SU-DHL-6 (cell line): Measurements from ENCODE around the gene IQSEC3.

Experiments
- H2AFZ ChIP-seq: fragments of 200-600 bp; sonication (generic); 2 replicates; pipeline ENCODE4 v1.6.1; 2014; ENCODE audit warnings: low read depth, mild to moderate bottlenecking, moderate library complexity, mixed read lengths, antibody characterized with exemption, low read length; ENCODE audit not compliant: severe bottlenecking
- H3F3A ChIP-seq: fragments of 200-600 bp; shearing (Covaris generic); 2 replicates; pipeline ENCODE4 v1.6.0; 2016; ENCODE audit warnings: antibody characterized with exemption, mild to moderate bottlenecking; ENCODE audit not compliant: insufficient read depth
- H3K27ac ChIP-seq: fragments of 200-600 bp; sonication (generic); 2 replicates; pipeline ENCODE4 v1.5.1; 2016; ENCODE audit warnings: low read depth, mild to moderate bottlenecking, low read length, moderate library complexity, mixed read lengths
- H3K27me3 ChIP-seq: fragments of 200-600 bp; sonication (generic), shearing (Covaris generic); 2 replicates; pipeline ENCODE4 v1.6.0; 2014; ENCODE audit warnings: mild to moderate bottlenecking, low read length
- H3K36me3 ChIP-seq: fragments of 200-600 bp; sonication (generic); 2 replicates; pipeline ENCODE4 v1.6.1; 2014; ENCODE audit warnings: mild to moderate bottlenecking, low read length, mixed read lengths
- H3K4me2 ChIP-seq: fragments of 300-600, 200-600 bp; shearing (Covaris generic), sonication (generic); 2 replicates; pipeline ENCODE4 v1.6.0; 2014; ENCODE audit warnings: low read length, low read depth, mild to moderate bottlenecking; ENCODE audit not compliant: poor library complexity, severe bottlenecking
- H3K4me3 ChIP-seq: fragments of 200-600 bp; sonication (generic); 2 replicates; pipeline ENCODE4 v1.5.1; 2014; ENCODE audit warnings: antibody characterized with exemption, low read length, mild to moderate bottlenecking, mixed read lengths; ENCODE audit not compliant: insufficient read depth, poor library complexity, severe bottlenecking
- H3K79me2 ChIP-seq: fragments of 200-600 bp; sonication (generic); 2 replicates; pipeline ENCODE4 v1.6.1; 2014; ENCODE audit warnings: mild to moderate bottlenecking, low read length, moderate library complexity; ENCODE audit not compliant: insufficient read depth
- H3K9ac ChIP-seq: fragments of 200-600 bp; sonication (generic); 2 replicates; pipeline ENCODE4 v1.7.0; 2014; ENCODE audit warnings: mild to moderate bottlenecking, low read length
- H3K9me2 ChIP-seq: fragments of 200-600 bp; sonication (generic); replicated peaks from 2 replicates; pipeline ENCODE4 v1.6.1; 2014; ENCODE audit warnings: low read length; ENCODE audit not compliant: insufficient read depth
- H3K9me3 ChIP-seq: fragments of 200-600 bp; sonication (generic); 2 replicates; pipeline ENCODE4 v1.6.1; 2014; ENCODE audit warnings: low read length, mixed read lengths; ENCODE audit not compliant: insufficient read depth
- H4K20me1 ChIP-seq: fragments of 200-600 bp; sonication (generic); 2 replicates; pipeline ENCODE4 v1.6.1; 2014; ENCODE audit warnings: low read depth, mild to moderate bottlenecking, antibody characterized with exemption, low read length, moderate library complexity, mixed read lengths
- EZH2phosphoT487 ChIP-seq: fragments of 200-600 bp; sonication (generic), shearing (Covaris generic); conservative IDR thresholded peaks from 2 replicates; pipeline ENCODE4 v1.6.1; 2018; ENCODE audit warnings: mild to moderate bottlenecking, antibody characterized with exemption, low read length, moderate library complexity, mixed read lengths
- TF ChIP-seq, protein P1 (sequence below): fragments of 200-600 bp; sonication (generic); IDR thresholded peaks from one replicate; pipeline ENCODE4 v1.5.1; 2017; ENCODE audit warnings: antibody characterized with exemption, mild to moderate bottlenecking, low read length, moderate library complexity; ENCODE audit not compliant: insufficient read depth, poor library complexity, severe bottlenecking

The IQSEC3 gene

DNA sequence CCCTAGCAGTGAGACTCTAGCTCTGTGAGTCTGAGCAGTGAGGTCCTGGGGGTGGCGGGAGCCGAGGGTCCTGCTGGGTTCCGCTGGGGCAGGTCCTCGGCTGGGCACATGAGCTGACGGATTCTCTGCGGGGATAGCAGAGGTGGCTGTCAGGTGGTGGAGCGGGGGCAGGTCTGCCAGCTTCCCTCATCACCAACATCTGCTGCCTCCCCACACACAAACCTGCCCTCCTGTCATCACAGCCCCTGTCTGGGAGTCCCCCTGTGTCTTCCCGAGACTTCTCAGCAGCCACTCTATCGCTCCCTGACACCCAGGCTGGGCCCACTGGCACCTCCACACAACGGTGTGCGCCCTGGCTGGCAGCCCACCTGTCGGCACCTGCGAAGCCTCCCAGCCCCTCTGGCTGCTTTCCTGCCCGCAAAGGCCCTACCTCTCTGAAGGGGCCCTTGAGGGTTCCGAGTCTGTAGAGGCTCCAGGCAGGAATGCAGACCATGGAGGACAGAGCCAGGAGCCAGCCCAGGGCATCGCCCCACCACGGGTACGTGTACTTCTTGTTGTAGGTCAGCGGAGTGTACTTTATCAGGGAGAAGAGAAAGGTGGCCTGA is 154.5 kb downstream of the IQSEC3 start:
- no peaks in the 10 kb centered on the region for H3K36me3 ChIP-seq
- H3K9me3 ChIP-seq, result no peaks in the 10 kb centered on the region
- H2AFZ ChIP-seq, result no peak overlapping the region
- H3F3A ChIP-seq, result no peaks in the 10 kb centered on the region
- no peak overlapping the region for H3K4me2 ChIP-seq
- no peaks in the 10 kb centered on the region for H3K27me3 ChIP-seq
- no peaks in the 10 kb centered on the region for H3K9me2 ChIP-seq
- no peaks in the 10 kb centered on the region for H4K20me1 ChIP-seq
- no peaks in the 10 kb centered on the region for H3K79me2 ChIP-seq
- no peak overlapping the region for H3K27ac ChIP-seq
- no peak overlapping the region for H3K9ac ChIP-seq
- TF ChIP-seq EZH2phosphoT487, result no peak
- TF ChIP-seq, protein P1, sequence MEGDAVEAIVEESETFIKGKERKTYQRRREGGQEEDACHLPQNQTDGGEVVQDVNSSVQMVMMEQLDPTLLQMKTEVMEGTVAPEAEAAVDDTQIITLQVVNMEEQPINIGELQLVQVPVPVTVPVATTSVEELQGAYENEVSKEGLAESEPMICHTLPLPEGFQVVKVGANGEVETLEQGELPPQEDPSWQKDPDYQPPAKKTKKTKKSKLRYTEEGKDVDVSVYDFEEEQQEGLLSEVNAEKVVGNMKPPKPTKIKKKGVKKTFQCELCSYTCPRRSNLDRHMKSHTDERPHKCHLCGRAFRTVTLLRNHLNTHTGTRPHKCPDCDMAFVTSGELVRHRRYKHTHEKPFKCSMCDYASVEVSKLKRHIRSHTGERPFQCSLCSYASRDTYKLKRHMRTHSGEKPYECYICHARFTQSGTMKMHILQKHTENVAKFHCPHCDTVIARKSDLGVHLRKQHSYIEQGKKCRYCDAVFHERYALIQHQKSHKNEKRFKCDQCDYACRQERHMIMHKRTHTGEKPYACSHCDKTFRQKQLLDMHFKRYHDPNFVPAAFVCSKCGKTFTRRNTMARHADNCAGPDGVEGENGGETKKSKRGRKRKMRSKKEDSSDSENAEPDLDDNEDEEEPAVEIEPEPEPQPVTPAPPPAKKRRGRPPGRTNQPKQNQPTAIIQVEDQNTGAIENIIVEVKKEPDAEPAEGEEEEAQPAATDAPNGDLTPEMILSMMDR, result no peak
- H3K4me3 ChIP-seq, result no peak overlapping the region

DNA sequence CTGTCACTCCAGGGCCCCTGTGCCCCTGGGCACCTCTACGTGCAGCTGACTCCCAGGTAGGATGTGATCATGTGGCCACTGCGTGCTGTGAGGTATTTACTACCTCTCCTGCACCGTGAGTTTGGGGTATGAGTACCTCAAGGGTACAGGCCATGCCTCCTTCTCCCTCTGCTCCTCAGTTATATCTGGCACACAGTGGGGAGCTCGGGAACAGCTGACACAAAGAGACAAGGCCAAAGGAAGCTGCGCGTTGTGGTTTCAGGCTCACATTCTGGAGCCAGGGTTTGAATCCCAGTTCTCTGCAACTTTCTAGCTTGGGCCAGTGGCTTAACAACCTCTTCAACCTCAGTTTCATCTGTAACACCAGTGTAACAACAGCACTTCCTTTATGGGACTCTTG is 155.2 kb downstream of the IQSEC3 start:
- no peaks in the 10 kb centered on the region for H4K20me1 ChIP-seq
- no peak overlapping the region for H3K4me3 ChIP-seq
- no peaks in the 10 kb centered on the region for H3K9me3 ChIP-seq
- no peaks in the 10 kb centered on the region for H3K79me2 ChIP-seq
- no peaks in the 10 kb centered on the region for H3K27me3 ChIP-seq
- no peak for TF ChIP-seq EZH2phosphoT487
- TF ChIP-seq, protein P1, result no peak
- no peak overlapping the region for H3K9ac ChIP-seq
- H3K9me2 ChIP-seq, result no peaks in the 10 kb centered on the region
- H3K4me2 ChIP-seq, result no peak overlapping the region
- no peaks in the 10 kb centered on the region for H3K36me3 ChIP-seq
- no peaks in the 10 kb centered on the region for H3F3A ChIP-seq
- H2AFZ ChIP-seq, result no peak overlapping the region
- H3K27ac ChIP-seq, result no peak overlapping the region

DNA sequence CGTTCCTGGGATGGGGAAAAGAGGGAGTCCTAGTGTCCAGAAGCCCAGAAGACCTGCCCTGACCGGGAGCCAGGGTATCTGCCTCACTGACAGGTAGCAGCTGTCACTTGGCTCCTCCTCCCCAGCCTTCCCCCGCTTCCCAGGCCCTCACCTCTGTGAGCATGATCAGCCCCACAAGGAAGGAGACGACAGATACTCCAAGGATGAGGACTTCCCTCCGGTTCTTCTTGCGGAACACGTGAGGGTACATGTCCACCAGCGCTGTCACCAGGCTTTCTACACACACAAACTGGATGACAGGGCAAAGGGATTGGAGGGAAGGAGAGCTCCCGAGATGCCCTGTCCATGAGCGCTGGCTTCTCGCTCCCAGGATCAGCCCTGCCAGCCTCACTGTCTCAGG is 157.3 kb downstream of the IQSEC3 start:
- no peak overlapping the region for H3K27ac ChIP-seq
- H3K27me3 ChIP-seq, result no peaks in the 10 kb centered on the region
- H3K4me2 ChIP-seq, result no peak overlapping the region
- no peak for TF ChIP-seq EZH2phosphoT487
- TF ChIP-seq, protein P1, result no peak
- H3K9me3 ChIP-seq, result no peaks in the 10 kb centered on the region
- no peak overlapping the region for H2AFZ ChIP-seq
- H3K9me2 ChIP-seq, result no peaks in the 10 kb centered on the region
- H4K20me1 ChIP-seq, result no peaks in the 10 kb centered on the region
- H3K9ac ChIP-seq, result no peak overlapping the region
- no peaks in the 10 kb centered on the region for H3K36me3 ChIP-seq
- no peaks in the 10 kb centered on the region for H3F3A ChIP-seq
- no peaks in the 10 kb centered on the region for H3K79me2 ChIP-seq
- H3K4me3 ChIP-seq, result no peak overlapping the region
